ENCODE measurements around the gene ADAMTS5. TPM values are rescaled to one million over a fixed set of nuclear protein-coding genes. Genes with fewer than 3 reads are reported as not detected.

ADAMTS5 gene
- total and polyA plus RNA-seq, 9 of the 15 experiments (the other 6 are each of a cell fraction or from before 2014, with no cell fraction given): not detected

- TF ChIP-seq ESRRB (CRISPR knock-in tag; IDR thresholded peaks at IDR 0.05; ENCODE audit: borderline replicate concordance) (no peak), ZNF354B (CRISPR knock-in tag; IDR thresholded peaks at IDR 0.05) (no peak), BRCA1 (IDR thresholded peaks at IDR 0.05) (no peak), BRCA1 (CRISPR knock-in tag; IDR thresholded peaks at IDR 0.05) (no peak), AFF1 (IDR thresholded peaks at IDR 0.05; ENCODE audit: low read depth in 1 of 2, partially characterized antibody in 2 of 2) (no peak), NR2C1 (IDR thresholded peaks at IDR 0.05) (no peak), NR2C1 (tag; IDR thresholded peaks at IDR 0.05) (no peak)
- TF ChIP-seq, protein P1, sequence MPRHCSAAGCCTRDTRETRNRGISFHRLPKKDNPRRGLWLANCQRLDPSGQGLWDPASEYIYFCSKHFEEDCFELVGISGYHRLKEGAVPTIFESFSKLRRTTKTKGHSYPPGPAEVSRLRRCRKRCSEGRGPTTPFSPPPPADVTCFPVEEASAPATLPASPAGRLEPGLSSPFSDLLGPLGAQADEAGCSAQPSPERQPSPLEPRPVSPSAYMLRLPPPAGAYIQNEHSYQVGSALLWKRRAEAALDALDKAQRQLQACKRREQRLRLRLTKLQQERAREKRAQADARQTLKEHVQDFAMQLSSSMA (CRISPR knock-in tag; IDR thresholded peaks at IDR 0.05): no peak
These were observed 844 bp downstream of the ADAMTS5 start (continued) for GRCh38 chr21:26965907-26966581.

Data from K562 (cell line).